ENCODE data around the gene SRRM4.

SRRM4 gene

DNA sequence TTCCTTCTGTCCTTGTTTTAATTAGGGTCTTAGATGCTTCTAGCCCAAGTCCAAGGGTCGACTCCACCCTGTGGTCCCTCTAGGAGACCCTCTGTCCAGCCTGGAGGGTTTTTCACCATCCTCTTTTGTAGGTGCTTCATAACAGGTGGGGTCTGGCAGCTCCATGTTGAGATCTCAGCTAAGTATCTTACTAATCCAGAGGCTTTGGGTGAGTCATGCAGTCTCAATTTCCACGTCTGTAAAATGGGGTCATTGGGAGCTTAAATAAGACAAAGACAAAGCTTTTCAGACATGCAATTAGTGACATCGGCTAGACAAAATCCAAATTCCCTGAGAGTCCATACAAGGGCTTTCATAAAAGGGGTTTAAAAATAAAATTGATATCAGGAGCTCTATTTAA, 200.6 kb downstream of the SRRM4 start:
- CTCF ChIA-PET = no interaction called here
- POLR2A ChIA-PET = interaction anchor here (1.4 kb wide), 1 partner anchor 14 kb away, joined by 3 read pairs; no protein-coding TSS in a partner anchor
- no peak for DNase-seq (ENCODE audit: extremely low spot score)
- TF ChIP-seq FOXK2 (IDR thresholded peaks at IDR 0.05) = no peak
- no peak for TF ChIP-seq L3MBTL2 (conservative IDR thresholded peaks at IDR 0.05)
- TF ChIP-seq CTBP1 (IDR thresholded peaks at IDR 0.05; ENCODE audit: borderline replicate concordance) = no peak
- TF ChIP-seq ZNF384 (IDR thresholded peaks at IDR 0.05) = no peak
- TF ChIP-seq, protein P1, sequence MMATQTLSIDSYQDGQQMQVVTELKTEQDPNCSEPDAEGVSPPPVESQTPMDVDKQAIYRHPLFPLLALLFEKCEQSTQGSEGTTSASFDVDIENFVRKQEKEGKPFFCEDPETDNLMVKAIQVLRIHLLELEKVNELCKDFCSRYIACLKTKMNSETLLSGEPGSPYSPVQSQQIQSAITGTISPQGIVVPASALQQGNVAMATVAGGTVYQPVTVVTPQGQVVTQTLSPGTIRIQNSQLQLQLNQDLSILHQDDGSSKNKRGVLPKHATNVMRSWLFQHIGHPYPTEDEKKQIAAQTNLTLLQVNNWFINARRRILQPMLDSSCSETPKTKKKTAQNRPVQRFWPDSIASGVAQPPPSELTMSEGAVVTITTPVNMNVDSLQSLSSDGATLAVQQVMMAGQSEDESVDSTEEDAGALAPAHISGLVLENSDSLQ (IDR thresholded peaks at IDR 0.05) = no peak
- no peak for TF ChIP-seq NFRKB (IDR thresholded peaks at IDR 0.05)
- TF ChIP-seq HDGF (IDR thresholded peaks at IDR 0.05; ENCODE audit: borderline replicate concordance) = no peak

DNA sequence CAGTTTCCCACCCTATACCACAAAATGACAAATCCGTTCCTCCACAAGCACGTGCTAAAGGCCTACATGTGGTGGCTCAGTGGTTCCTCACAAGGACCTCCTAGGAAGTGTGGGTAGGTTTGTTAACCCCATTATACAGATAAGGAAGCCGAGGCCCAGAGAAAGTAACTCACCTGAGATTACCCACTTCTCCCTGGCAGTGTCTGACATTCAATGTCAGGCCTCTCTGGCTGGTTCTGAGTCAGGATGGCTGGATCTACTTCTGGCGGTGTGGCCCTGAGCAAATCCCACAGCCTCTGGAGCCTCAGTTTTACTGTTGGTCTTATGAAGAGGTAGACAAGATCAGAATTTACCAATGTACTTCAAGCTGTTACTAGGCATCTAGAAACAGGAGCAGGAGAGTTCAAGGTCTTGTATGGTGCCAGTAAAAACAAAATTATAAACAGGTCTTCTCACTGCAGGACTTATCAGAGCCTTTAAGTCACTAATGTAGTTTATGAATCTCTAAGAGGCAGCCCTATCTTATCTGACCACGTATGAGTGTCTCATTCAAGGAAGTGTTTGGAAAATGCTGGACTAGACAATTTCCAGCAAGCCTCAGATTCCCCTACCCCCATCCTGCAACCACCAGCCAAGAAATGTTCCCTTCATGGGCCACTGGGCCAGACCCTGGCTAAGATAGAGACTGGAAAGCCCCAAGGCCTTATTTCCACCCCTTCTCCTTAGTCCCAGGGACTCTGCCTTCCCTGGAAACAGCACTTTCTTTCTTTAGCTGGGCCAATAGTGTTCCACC, 201.6 kb downstream of the SRRM4 start:
- ChIA-PET CTCF (no interaction called here), POLR2A (interaction anchor here (1.4 kb wide), 1 partner anchor 13 kb away, joined by 3 read pairs; no protein-coding TSS in a partner anchor)
- no peak for DNase-seq (ENCODE audit: extremely low spot score)
- no peak for TF ChIP-seq SUZ12 (IDR thresholded peaks at IDR 0.05)

DNA sequence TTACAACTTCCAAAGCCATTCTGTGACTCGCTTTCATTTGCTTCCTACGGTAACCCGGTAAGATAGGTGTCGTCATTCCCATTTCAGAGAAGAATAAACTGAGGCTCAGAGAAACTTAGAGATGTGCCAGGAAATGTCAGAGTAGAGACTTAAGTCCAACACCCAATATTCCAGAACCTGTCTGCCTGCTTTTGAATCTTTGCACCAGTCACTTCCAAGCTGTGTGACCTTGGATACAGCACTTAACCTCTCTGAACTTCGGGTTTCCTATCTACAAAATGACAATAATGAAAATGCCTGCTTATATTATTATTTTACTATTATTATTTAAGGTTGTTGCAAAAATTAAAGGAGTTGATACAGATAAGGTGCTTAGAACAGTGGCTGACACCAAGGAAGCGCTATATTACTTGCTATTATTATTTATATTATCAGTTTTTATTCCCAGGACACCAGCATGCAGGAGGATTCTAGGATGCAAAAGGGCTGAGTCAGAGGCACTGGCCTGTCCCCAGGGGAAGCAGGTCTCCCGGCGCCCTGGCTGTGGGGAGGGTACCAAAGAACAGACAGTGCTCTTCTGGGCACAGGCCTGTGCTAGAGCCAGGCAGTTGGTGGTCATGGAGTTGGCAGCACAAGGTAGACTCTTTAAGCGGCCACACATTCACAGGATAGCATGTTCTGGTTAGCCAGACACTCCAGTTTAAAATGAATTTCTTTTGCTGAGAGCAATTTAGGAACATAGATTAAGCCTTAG, 202.8 kb downstream of the SRRM4 start:
- ChIA-PET POLR2A (interaction anchor here (0.6 kb wide), 1 partner anchor 1017 kb away, joined by 3 read pairs; the partner anchor contains the start of gene RPLP0), CTCF (no interaction called here)
- TF ChIP-seq FOXM1 (IDR thresholded peaks at IDR 0.05; ENCODE audit: borderline replicate concordance) = no peak
- no peak for TF ChIP-seq ARNT (IDR thresholded peaks at IDR 0.05)
- TF ChIP-seq CTBP1 (IDR thresholded peaks at IDR 0.05; ENCODE audit: borderline replicate concordance) = no peak
- TF ChIP-seq SP1 (IDR thresholded peaks at IDR 0.05) = no peak
- TF ChIP-seq ZNF384 (IDR thresholded peaks at IDR 0.05) = no peak
- no peak for TF ChIP-seq L3MBTL2 (conservative IDR thresholded peaks at IDR 0.05)
- no peak for TF ChIP-seq TARDBP (IDR thresholded peaks at IDR 0.05)
- no peak for TF ChIP-seq HDGF (IDR thresholded peaks at IDR 0.05; ENCODE audit: borderline replicate concordance)
- no peak for TF ChIP-seq ELF4 (IDR thresholded peaks at IDR 0.05)
- TF ChIP-seq FOXK2 (IDR thresholded peaks at IDR 0.05) = no peak
- no peak for TF ChIP-seq FOXA1 (IDR thresholded peaks at IDR 0.05)
- no peak for DNase-seq (ENCODE audit: extremely low spot score)

DNA sequence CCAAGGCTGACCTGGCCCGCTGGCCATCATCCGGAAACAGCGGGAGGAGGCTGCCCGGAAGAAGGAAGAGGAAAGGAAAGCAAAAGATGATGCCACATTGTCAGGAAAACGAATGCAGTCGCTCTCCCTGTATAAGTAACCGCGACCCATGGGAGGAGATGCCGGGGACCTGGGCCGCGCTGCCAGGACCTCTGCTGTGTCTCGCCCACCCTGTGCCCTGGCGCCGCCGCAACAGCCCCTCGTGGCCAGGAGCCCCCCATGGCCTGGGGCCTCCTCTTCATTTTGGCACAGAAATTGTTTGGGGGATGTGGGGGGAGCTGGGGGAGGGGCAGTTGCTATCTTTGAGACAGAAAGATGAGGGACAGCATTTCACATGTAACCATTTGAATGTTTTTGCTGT, 213.9 kb downstream of the SRRM4 start:
- DNase-seq (ENCODE audit: extremely low spot score) = no peak
- TF ChIP-seq SUZ12 (IDR thresholded peaks at IDR 0.05) = no peak
- TF ChIP-seq ELF4 (IDR thresholded peaks at IDR 0.05) = no peak
- TF ChIP-seq CTBP1 (IDR thresholded peaks at IDR 0.05; ENCODE audit: borderline replicate concordance) = no peak
- TF ChIP-seq ARNT (IDR thresholded peaks at IDR 0.05) = no peak
- no peak for TF ChIP-seq NFRKB (IDR thresholded peaks at IDR 0.05)
- TF ChIP-seq TARDBP (IDR thresholded peaks at IDR 0.05) = no peak
- no peak for TF ChIP-seq FOXM1 (IDR thresholded peaks at IDR 0.05; ENCODE audit: borderline replicate concordance)
- no peak for TF ChIP-seq HDGF (IDR thresholded peaks at IDR 0.05; ENCODE audit: borderline replicate concordance)
- TF ChIP-seq FOXA1 (IDR thresholded peaks at IDR 0.05) = no peak
- TF ChIP-seq, protein P1 (IDR thresholded peaks at IDR 0.05) = no peak
- TF ChIP-seq L3MBTL2 (conservative IDR thresholded peaks at IDR 0.05) = no peak
- no peak for TF ChIP-seq ZNF384 (IDR thresholded peaks at IDR 0.05)
- no peak for TF ChIP-seq FOXK2 (IDR thresholded peaks at IDR 0.05)
- no peak for TF ChIP-seq BHLHE40 (IDR thresholded peaks at IDR 0.05; ENCODE audit: borderline replicate concordance)
- no peak for TF ChIP-seq SP1 (IDR thresholded peaks at IDR 0.05)
- ChIA-PET CTCF (no interaction called here), POLR2A (no interaction called here)

DNA sequence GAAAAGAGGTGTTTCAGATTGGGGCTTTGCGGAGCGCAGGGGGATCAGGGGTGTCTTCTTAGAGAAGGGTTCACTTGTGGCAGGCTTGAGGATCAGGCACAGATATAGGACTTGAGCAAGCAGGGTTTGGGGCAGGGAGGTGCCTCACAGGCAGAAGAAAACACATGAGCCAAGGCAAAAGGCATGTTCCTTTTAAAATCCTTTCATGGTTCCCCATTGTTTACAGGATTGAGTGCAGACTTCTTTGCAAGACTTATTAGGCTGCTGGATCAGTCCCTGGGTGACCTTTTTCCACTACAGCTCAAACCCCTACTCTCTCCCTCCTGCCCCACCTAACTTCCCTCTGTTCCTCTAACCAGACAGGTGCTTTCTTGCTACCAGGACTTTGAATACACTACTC, 217.1 kb downstream of the SRRM4 start:
- no peak for TF ChIP-seq FOXA1 (IDR thresholded peaks at IDR 0.05)
- TF ChIP-seq, protein P1 (IDR thresholded peaks at IDR 0.05) = no peak
- no peak for TF ChIP-seq ZNF384 (IDR thresholded peaks at IDR 0.05)
- no peak for TF ChIP-seq ARNT (IDR thresholded peaks at IDR 0.05)
- no peak for TF ChIP-seq FOXK2 (IDR thresholded peaks at IDR 0.05)
- TF ChIP-seq ELF4 (IDR thresholded peaks at IDR 0.05) = no peak
- no peak for TF ChIP-seq CTBP1 (IDR thresholded peaks at IDR 0.05; ENCODE audit: borderline replicate concordance)
- ChIA-PET POLR2A (no interaction called here), CTCF (no interaction called here)
- no peak for DNase-seq (ENCODE audit: extremely low spot score)

DNA sequence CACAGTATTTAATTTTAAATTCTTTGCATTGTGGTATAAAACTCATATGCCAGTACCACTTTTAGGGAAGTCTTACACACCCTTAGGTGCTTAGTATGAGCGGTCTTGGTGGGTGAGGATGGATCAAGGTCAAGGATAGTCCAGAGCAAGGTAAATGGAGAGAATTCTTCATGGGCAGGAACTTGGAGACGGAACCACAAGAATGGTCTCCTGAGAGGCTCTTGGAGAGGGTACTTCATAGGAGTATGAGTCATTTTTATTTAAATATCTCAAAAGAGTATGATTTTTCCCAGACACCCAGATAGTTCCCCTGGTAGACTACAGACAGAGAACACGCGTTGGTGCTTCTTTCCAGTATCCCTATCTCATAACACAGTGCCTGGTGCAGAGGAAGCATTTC, 219.3 kb downstream of the SRRM4 start:
- ChIA-PET CTCF (no interaction called here), POLR2A (no interaction called here)
- TF ChIP-seq L3MBTL2 (conservative IDR thresholded peaks at IDR 0.05) = no peak
- no peak for TF ChIP-seq FOXA1 (IDR thresholded peaks at IDR 0.05)
- TF ChIP-seq FOXM1 (IDR thresholded peaks at IDR 0.05; ENCODE audit: borderline replicate concordance) = no peak
- no peak for DNase-seq (ENCODE audit: extremely low spot score)
